Measurements from ENCODE around the gene CHML.

The CHML gene

GRCh38 chr1:241622669-241623068 is 17.5 kb downstream of the CHML start:
- no peak overlapping the region for H3K27ac ChIP-seq (ENCODE audit: low read depth, low read length)
- H3K4me3 ChIP-seq (ENCODE audit: insufficient read depth, low read length, poor library complexity, severe bottlenecking) = no peak overlapping the region
- no peaks in the 10 kb centered on the region for H3K9me3 ChIP-seq (ENCODE audit: insufficient read depth, low read length)
- no peaks in the 10 kb centered on the region for H3K79me2 ChIP-seq (ENCODE audit: insufficient read depth, low read length)
- H3K36me3 ChIP-seq (ENCODE audit: low read length) = no peaks in the 10 kb centered on the region
- no peaks in the 10 kb centered on the region for H4K20me1 ChIP-seq (ENCODE audit: low read depth, low read length)
- H3K27me3 ChIP-seq (ENCODE audit: low read length) = no peaks in the 10 kb centered on the region
- TF ChIP-seq EZH2phosphoT487 (conservative IDR thresholded peaks at IDR 0.05; ENCODE audit: low read length) = no peak
- no peak for TF ChIP-seq CTCF (IDR thresholded peaks at IDR 0.05; ENCODE audit: insufficient read depth, low read length, poor library complexity, severe bottlenecking)
- H2AFZ ChIP-seq (ENCODE audit: low read depth, low read length, severe bottlenecking) = no peak overlapping the region
- no peak overlapping the region for H3K9ac ChIP-seq (ENCODE audit: low read length)
- H3K9me2 ChIP-seq (replicated peaks; ENCODE audit: insufficient read depth, low read length) = no peaks in the 10 kb centered on the region
- H3F3A ChIP-seq (ENCODE audit: insufficient read depth) = peaks cover 1% of the 10 kb centered on the region; the same call in 1 of the 2 replicates
- no peak overlapping the region for H3K4me2 ChIP-seq (ENCODE audit: low read depth, low read length, poor library complexity, severe bottlenecking)

- H2AFZ ChIP-seq (ENCODE audit: low read depth, low read length, severe bottlenecking) = no peak overlapping the region
- no peaks in the 10 kb centered on the region for H3F3A ChIP-seq (ENCODE audit: insufficient read depth)
- no peaks in the 10 kb centered on the region for H3K9me2 ChIP-seq (replicated peaks; ENCODE audit: insufficient read depth, low read length)
- TF ChIP-seq EZH2phosphoT487 (conservative IDR thresholded peaks at IDR 0.05; ENCODE audit: low read length) = no peak
- TF ChIP-seq CTCF (IDR thresholded peaks at IDR 0.05; ENCODE audit: insufficient read depth, low read length, poor library complexity, severe bottlenecking) = no peak
- H3K9ac ChIP-seq (ENCODE audit: low read length) = no peak overlapping the region
- no peaks in the 10 kb centered on the region for H3K27me3 ChIP-seq (ENCODE audit: low read length)
- H3K79me2 ChIP-seq (ENCODE audit: insufficient read depth, low read length) = no peaks in the 10 kb centered on the region
- H3K36me3 ChIP-seq (ENCODE audit: low read length) = no peaks in the 10 kb centered on the region
- no peaks in the 10 kb centered on the region for H3K9me3 ChIP-seq (ENCODE audit: insufficient read depth, low read length)
- H3K4me2 ChIP-seq (ENCODE audit: low read depth, low read length, poor library complexity, severe bottlenecking) = no peak overlapping the region
- no peak overlapping the region for H3K4me3 ChIP-seq (ENCODE audit: insufficient read depth, low read length, poor library complexity, severe bottlenecking)
- H4K20me1 ChIP-seq (ENCODE audit: low read depth, low read length) = no peaks in the 10 kb centered on the region
- no peak overlapping the region for H3K27ac ChIP-seq (ENCODE audit: low read depth, low read length)
Observed at GRCh38 chr1:241617426-241617825, 22.7 kb downstream of the CHML start.

- no peaks in the 10 kb centered on the region for H3K9me3 ChIP-seq (ENCODE audit: insufficient read depth, low read length)
- H3K27me3 ChIP-seq (ENCODE audit: low read length) = no peaks in the 10 kb centered on the region
- no peaks in the 10 kb centered on the region for H3K79me2 ChIP-seq (ENCODE audit: insufficient read depth, low read length)
- no peak overlapping the region for H3K9ac ChIP-seq (ENCODE audit: low read length)
- no peaks in the 10 kb centered on the region for H3F3A ChIP-seq (ENCODE audit: insufficient read depth)
- no peak overlapping the region for H3K27ac ChIP-seq (ENCODE audit: low read depth, low read length)
- no peaks in the 10 kb centered on the region for H3K36me3 ChIP-seq (ENCODE audit: low read length)
- no peak overlapping the region for H3K4me3 ChIP-seq (ENCODE audit: insufficient read depth, low read length, poor library complexity, severe bottlenecking)
- H3K4me2 ChIP-seq (ENCODE audit: low read depth, low read length, poor library complexity, severe bottlenecking) = no peak overlapping the region
- no peak overlapping the region for H2AFZ ChIP-seq (ENCODE audit: low read depth, low read length, severe bottlenecking)
- no peaks in the 10 kb centered on the region for H4K20me1 ChIP-seq (ENCODE audit: low read depth, low read length)
- no peaks in the 10 kb centered on the region for H3K9me2 ChIP-seq (replicated peaks; ENCODE audit: insufficient read depth, low read length)
- TF ChIP-seq CTCF (IDR thresholded peaks at IDR 0.05; ENCODE audit: insufficient read depth, low read length, poor library complexity, severe bottlenecking) (no peak), EZH2phosphoT487 (conservative IDR thresholded peaks at IDR 0.05; ENCODE audit: low read length) (no peak)
Observed at GRCh38 chr1:241615043-241615974, 24.9 kb downstream of the CHML start.
